ENCODE results near the gene OR7G2.

DNA sequence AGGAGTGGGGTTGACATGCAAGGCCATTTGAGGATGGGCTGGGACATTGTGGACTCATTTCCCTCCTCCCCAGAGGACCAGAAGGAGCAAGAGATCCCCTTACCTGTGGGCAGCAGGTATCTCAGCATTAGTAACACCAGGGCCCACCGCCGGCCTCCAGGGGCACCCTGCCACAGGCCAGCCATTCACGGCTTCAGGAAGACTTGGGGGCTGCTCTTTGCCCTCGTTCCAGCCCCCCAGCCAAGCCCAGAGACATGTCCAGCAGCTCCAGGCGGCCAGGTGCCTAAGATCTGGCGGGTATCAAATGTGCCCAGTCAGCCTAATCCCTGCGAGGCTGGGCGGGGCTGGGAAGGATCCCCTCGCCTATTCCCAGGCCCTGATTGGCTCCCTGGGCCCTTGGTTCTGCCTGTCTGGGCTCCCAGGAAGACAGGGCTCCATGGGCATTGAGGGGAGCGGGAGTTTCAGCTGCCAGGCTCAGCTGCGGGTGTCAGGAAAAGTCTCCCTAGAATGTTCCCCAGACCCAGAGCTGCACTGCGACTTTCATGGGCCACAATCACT, 41.7 kb downstream of the OR7G2 start:
- TF ChIP-seq, protein P1, sequence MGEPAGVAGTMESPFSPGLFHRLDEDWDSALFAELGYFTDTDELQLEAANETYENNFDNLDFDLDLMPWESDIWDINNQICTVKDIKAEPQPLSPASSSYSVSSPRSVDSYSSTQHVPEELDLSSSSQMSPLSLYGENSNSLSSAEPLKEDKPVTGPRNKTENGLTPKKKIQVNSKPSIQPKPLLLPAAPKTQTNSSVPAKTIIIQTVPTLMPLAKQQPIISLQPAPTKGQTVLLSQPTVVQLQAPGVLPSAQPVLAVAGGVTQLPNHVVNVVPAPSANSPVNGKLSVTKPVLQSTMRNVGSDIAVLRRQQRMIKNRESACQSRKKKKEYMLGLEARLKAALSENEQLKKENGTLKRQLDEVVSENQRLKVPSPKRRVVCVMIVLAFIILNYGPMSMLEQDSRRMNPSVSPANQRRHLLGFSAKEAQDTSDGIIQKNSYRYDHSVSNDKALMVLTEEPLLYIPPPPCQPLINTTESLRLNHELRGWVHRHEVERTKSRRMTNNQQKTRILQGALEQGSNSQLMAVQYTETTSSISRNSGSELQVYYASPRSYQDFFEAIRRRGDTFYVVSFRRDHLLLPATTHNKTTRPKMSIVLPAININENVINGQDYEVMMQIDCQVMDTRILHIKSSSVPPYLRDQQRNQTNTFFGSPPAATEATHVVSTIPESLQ (CRISPR knock-in tag; IDR thresholded peaks at IDR 0.05) = no peak
- no peak for TF ChIP-seq SMAD3 (CRISPR knock-in tag; IDR thresholded peaks at IDR 0.05; ENCODE audit: borderline replicate concordance)
- no peak for TF ChIP-seq CTCF (IDR thresholded peaks at IDR 0.05)
- TF ChIP-seq, protein P2, sequence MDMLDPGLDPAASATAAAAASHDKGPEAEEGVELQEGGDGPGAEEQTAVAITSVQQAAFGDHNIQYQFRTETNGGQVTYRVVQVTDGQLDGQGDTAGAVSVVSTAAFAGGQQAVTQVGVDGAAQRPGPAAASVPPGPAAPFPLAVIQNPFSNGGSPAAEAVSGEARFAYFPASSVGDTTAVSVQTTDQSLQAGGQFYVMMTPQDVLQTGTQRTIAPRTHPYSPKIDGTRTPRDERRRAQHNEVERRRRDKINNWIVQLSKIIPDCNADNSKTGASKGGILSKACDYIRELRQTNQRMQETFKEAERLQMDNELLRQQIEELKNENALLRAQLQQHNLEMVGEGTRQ (CRISPR knock-in tag; IDR thresholded peaks at IDR 0.05) = no peak
- no peak for TF ChIP-seq SP1 (CRISPR knock-in tag; conservative IDR thresholded peaks at IDR 0.05)
- TF ChIP-seq ETV6 (CRISPR knock-in tag; IDR thresholded peaks at IDR 0.05) = no peak
- TF ChIP-seq JUN (CRISPR knock-in tag; IDR thresholded peaks at IDR 0.05) = no peak
- TF ChIP-seq AFF4 (CRISPR knock-in tag; IDR thresholded peaks at IDR 0.05; ENCODE audit: borderline replicate concordance) = no peak
- TF ChIP-seq FOXK1 (CRISPR knock-in tag; IDR thresholded peaks at IDR 0.05) = no peak
- no peak for TF ChIP-seq ATF3 (CRISPR knock-in tag; conservative IDR thresholded peaks at IDR 0.05)
